Stimulated activated CD4-positive, alpha-beta T cell treated with anti-CD3 and anti-CD28 coated beads, Interleukin-12 subunit alpha, Interleukin-12 subunit beta, amount 100 ng/mL, for 24 hours (primary cell): ENCODE measurements around the gene SLC25A13.

Experiments
- DNase-seq, 2 experiments: peaks; one replicate each; pipeline ENCODE4 v3.0.0-alpha.2; 2020; ENCODE audit warnings: low read depth in 2 of 2

SLC25A13 gene

DNA sequence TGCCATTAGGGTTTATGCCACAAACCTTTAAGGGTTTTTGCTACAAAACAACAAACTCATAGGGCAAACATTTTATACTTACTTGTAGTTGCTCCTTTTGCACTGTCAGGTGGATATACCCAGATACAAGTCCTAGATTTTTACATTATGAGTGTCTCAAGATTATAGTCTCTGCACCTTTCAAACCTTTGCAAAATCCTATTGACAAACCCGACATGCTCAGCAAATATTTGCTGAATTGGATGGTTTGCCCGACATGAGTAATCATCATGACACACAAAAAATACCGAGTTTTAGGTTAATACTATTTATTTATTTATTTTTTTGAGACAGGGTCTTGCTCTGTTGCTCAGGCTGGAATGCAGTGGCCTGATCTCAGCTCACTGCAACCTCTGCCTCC is 117.3 kb downstream of the SLC25A13 start:
- DNase-seq = no peak

DNA sequence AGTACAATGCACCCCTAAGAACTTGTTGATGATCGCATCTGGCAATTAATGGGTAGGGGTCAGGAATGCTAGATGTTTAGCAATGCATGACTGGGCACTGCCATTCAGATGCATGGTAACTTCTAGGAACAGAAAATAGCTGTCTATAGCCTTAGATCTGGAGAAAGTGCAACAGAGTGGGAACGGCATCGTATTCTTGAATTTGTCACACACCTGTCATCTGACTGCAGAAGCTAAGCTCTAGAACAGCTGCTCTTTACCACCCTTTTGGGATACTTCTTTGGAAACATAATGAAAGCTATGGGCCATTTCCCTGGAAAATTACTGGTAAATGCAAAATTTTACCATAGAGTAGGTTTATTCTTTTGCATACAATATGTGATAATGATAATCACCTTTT is 118.1 kb downstream of the SLC25A13 start:
- DNase-seq = no peak

DNA sequence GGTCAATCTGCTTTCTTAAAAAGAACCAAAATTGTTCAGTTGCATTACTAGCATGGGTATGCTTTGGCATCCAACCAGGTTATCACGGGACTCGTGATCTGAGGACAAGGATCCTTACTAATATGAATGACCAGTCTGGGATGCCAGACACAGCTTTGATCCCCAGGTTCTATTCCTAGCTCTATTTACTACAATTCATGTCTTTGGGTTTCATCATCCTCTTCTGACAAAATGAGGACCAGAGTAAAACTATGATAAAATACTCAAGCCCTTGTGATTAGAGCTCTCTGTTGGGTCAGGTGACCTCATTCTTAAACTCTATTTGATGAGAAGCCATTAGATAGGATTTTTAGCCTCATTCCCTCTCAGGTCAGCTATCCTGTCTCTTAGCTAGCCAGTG is 119.8 kb downstream of the SLC25A13 start:
- no peak for DNase-seq

DNA sequence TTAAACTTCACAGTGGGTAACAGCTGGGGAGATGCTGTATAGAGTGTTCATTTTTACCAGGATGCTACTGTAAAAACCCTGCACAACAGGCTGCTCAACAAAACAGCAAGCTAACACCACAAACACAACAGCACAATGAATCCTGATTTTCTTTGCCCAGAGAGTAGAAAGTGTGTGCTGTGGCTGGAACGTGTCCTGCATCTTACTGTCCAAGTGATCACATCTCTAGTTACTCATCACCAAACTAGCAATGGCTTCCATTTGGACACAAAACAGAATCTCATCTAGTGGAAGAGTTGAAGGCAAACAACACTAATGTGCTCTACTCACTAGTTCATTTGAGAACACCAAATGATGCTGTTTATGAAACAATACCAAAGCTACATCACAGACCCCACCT is 121.2 kb downstream of the SLC25A13 start:
- DNase-seq = no peak

DNA sequence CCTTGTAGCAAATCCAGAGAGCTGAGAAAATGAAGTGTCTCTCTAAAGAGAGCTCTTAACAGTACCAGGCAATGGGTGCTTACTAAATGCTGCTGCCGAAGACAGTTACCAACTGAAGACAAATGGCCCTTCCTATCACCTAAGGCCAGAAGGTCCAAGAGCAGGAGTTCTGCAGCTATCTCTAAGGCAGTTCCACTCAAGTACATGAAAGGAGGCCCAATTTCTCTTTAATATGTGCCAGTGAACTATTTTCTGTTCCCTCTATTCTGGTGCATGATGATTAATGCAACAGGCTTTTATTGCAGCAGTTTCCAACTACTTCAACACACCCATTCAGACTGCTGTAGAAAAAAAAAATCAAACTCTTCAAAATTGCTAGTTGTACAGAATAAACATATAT is 122.5 kb downstream of the SLC25A13 start:
- DNase-seq = no peak

DNA sequence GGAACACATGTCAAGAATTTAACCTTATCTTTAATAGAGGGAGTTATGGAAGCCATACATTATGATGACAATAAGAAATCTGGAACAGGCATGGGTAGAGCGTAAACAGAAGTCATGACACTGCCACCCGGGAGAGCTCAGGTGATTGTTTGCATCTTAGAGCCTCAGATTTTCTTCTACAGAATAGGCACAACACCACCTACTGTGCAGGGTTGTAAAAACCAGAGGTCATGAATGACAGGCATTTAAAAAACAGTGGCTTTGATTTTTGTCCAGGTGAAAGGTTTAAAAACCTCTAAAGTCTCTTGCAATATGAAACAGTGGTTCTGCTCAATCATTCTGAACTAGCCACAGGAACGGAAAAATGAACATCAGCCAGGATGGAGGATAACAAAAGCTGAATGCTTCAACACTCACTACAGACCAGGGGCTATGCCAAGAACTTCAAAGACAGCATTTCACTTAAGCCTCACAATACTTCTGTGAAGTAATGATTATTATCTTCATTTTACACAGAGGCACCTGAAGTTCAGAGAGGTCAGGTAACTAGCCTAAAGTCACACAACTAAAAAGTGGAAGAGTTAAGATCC is 123.8 kb downstream of the SLC25A13 start:
- no peak for DNase-seq

DNA sequence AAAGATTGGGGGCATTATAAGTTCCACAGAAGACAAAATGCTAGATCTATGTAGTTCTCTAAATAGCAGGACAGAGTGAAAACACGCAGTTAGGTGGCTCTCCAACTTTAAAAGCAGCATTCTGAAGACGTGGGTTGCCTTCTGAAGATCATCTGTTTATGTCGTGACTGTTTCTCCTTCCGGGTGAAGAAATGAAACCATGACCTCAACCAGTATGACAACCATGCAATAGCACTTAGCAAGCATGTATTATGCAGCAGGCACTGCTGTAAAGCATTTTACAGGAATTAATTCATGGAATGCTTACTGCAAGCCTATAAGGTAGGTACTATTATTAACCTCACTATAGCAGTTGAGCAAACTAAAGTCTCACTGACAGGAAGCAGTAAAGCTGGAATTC is 125.2 kb downstream of the SLC25A13 start:
- no peak for DNase-seq

DNA sequence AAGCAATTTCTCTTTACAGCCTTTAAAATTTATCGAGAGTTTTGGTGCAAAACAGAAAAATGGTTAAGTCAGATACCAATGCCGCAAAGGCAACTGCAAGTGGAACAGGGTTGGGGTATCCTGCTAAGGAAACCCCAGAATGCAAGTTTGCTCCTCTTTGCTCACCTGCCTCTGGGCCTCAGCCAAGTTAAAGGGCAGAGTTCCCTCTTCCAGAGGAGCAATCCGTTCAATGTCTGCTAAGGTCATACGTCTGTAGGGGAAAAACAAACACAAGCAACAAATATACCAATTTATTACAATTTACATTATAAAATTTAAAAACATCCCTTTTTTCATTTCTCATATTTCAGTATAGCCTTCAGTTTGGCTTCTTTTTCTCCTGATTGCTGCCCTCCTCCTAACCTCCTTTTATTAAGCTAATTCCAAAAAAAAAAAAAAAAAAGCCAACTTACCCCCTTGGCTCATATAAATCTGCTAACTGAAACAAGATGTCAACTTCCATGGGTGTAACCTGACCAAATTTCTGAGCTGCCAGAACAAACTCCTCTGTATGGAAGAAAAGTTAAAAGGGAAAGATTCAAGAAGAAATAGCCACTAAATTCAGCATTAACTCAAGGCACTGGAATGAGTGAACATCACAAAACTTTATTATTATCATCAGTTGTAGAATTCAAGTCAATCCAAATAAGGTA is 132.6 kb downstream of the SLC25A13 start:
- DNase-seq = no peak

DNA sequence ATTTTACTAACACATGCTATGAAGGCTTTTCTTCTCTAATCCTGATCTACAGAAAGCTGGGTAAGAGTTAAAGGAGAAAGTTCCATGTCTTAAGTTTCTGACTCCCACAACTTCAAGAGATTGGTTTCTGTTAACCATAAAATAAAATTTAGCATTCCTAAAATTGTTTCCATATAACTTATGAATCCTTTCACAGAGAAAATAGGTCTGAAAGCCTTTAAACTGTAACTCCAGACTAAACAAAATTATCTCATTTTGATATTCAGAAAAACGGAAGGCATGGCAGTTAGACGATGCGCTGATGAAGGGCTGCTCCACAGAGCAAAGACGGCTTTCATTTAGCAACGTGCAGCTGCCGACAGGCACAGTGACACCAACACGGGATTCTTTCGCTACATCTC is 133.3 kb downstream of the SLC25A13 start:
- no peak for DNase-seq

DNA sequence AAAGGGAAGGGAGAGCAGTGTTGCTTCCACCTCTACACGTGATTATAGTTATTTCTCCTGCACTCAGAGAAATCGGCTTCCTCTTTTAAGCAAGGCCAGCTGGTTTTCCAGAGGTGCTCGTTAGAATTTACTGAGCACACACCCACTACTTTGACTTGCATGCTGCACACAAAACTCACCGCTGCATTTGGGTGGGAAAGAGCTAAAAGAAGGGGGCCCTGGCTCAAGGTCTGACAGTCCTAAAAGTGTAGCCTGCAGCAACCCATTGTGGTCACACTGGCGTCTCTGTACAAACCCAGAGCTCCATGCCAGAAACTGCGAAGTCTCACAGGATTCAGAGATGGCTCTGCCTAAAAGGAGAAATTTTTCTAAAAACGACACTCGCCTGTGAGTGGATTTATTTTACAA is 133.7 kb downstream of the SLC25A13 start:
- no peak for DNase-seq

DNA sequence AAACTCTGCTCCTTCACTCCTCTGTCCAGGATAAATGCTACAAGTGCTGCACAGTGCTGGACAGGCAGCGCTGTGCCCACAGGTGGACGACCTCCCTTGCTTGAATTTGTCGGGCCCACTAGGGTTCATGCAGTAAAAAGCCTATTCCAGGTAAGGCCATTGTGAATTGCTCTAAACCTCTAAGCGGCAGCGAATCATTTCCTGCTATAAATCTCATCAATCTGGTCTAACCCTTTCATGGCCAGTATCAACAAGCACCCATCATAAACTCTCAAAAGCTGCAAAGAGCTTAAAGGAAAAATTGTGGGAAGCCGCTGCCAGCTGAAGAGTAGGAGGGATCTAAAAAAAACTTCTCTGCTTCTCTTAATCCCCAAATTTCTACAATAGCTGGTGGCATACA is 134.2 kb downstream of the SLC25A13 start:
- DNase-seq = no peak

DNA sequence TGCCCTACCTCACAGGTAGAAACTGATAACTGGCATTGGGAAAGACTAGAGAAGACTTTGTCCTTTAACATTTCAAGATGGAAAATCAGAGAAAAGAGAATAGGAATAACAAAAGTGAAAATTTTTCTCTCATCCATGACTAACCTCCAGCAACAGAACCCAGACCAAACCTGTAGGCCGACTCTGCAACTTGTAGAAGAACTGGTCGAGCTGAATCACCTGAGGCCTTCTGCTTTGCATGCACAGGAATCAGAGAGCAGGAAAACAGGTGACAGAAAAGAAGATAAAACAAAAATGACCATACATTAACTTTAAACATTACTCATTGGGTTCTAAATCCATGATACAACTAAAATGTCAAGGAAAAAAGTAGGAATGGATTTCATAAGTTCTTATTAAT is 137.1 kb downstream of the SLC25A13 start:
- no peak for DNase-seq

DNA sequence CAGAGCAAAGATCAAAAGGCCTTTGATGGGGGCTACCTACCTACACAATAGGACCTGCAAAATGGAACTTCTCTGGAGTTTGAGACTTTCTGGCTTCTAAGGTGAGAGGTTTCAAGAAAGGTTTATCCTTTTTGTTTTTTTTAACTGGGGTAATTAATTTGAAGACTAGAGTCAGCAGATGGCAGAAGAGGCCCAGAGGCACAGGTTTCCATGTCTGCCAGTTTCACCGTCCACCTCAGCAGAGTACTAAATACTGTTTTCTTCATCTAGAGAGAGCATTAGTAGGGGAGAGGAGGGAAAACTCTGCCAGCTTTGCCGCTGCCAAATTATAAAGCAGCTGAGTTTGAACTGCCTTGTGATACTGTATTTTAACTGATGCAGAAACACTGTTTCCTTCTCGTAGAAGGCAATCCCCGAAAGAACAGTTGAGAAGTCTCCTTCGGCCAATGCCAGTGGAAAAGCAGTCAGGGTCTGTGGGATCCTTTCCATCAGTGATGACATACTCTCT is 138.7 kb downstream of the SLC25A13 start:
- DNase-seq = no peak

DNA sequence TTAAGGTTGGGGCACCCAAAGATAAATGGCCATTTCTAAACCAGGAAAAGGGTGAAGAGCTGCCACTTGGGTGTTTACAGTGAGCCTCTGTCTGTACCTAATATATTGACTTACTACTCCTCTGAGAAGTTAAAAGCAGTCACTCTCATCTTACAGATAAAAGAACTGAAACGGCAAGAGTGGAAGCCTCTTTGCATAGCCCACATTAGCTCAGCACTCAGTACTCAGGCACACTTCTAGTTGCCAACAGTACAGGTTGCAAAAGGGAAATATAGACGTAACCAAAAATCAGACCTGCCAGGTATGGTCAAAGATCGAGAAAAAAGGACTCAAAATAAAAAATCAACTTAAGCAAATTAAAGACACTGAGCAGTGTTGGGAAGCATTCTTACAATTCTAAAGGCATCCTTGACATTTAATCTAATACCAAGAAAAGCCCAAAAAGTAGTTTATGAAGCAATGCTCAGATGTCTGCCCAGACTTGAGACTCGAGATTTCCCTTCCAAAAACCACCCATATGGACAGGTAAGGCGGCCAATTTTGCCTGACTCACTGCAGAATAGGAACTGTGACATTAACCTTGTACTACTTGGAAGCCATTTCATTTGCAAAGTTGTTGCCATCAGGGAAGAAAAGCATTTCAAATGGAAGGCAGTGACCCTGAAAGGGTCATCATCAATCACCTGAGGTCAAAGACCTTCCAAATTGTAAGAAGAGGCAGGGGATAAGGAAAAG is 139.3 kb downstream of the SLC25A13 start:
- no peak for DNase-seq

DNA sequence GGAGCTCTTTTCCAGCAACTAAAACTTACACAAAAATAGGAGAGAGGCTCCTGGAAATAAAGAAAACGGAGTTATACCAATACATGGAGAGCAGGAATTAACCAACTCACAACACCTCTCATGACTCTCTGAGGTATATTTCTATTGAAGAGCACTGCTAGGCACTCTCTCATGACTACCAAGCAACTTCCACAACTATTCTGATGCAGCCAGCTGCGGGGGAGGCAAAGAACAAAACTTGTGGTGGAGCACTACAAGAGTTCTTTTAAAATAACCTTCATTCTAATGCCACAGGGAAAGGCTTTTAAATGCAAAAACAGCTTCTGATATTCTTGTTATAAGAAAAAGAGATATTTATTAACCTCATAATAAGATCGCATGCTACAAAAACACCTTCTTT is 140.7 kb downstream of the SLC25A13 start:
- DNase-seq = no peak

DNA sequence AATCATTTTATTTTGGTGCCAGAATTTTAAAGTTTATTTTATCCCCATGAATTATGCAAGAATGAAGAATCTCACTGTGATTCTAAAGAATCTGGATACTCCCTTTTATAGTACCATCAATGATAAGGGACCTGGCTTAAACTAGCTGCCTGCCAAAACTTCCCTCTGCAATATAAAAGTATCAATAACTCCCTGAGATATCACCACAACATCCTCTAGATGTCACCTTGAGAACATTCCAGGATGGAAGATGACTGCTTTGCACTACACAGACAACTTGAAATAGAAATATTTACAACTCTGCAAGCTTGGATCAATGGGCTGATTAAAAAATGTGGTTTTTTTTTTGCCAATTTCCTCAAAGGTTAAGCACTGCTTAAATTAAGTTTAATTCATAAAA is 142.1 kb downstream of the SLC25A13 start:
- no peak for DNase-seq

DNA sequence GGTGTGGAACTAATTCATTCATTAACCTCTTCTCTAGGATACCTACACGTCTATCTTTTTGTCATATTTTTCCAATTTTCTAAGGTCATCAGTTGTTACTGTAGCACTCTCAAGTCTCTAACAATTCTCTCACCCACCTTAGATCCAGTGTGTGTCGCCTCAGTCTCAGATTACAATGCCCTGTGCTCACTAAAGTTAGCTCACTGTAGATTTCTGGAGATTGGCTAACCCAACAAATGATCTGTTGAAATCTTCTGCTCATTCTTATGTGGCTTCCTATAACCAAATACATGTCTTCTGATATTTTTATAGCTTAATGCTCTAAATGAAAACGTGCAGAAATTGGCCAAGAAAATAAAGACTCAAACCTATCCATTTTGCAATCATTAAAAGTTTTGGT is 142.6 kb downstream of the SLC25A13 start:
- DNase-seq = no peak

DNA sequence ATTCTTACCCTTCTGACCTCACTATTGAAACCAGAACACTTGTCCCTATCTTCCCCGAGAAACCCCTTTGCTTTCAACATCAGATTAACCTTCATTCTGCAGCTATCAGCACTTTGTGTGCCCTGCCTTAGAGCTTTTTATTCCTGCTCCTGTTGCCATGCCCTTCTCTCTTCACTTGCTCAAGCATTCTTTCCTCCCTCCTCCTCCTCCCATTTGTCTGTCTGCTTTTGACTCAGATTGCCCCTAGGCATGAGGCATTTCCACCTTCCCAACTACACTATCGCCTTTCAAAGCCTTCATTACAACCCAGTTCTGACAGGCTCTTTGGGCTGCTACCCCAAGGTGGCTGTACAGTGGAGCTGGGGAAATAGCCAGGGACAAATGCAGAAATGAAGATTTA is 143.3 kb downstream of the SLC25A13 start:
- no peak for DNase-seq

DNA sequence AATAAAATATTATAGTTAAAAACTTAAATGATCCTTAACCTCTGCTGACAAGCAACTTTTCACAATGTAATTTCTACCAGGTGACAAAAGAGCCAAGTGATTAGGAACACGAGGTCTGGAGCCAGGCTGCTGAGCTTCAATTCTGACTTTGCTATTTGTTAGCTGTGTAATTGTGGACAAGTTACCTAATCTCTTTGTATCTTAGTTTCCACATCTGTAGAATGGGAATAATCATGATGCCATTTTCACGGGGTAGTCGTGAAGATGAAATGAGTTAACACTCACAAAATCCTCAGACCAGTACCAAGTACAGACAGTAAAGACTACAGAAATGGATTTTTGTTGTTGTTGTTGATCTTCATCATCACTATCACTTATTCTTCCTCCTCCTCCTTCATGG is 144.5 kb downstream of the SLC25A13 start:
- no peak for DNase-seq

DNA sequence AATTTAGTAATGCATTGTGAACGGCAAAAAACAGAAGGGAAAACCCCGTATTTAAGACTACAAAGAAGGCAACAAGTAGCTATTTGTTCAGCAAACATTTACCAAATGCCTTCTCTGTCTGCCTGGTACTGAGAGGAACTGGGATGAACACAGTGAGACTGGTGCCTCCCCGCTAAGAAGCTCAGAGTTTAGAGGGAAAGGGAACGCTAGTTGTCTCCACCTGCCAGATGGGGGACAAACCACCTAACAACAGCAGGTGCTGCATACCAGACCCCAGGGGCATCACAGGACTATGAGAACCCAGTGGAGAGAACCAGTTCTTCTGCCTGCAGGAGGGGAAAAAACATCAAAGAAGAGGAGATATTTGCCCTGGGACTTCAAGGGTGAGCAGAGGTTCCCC is 147.1 kb downstream of the SLC25A13 start:
- DNase-seq = no peak

DNA sequence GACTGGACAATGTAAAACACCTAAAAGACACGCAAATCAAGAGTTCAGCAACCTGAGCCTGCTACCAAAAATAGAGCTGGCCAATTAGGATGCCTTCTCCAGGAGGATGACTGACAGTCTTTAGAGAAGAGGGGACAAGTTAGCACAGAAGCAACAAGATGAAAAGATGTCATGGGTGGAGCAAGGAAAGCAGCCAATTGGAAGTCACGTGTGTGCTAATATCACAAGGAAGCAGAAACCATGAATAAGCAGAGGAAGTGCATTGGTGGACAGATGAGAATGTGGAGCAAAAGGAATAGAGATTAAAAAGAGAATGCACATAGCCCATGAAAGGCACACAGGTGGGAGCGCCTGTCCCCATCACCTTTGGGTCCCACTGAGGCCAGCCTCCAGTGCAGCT is 148.1 kb downstream of the SLC25A13 start:
- DNase-seq = no peak

DNA sequence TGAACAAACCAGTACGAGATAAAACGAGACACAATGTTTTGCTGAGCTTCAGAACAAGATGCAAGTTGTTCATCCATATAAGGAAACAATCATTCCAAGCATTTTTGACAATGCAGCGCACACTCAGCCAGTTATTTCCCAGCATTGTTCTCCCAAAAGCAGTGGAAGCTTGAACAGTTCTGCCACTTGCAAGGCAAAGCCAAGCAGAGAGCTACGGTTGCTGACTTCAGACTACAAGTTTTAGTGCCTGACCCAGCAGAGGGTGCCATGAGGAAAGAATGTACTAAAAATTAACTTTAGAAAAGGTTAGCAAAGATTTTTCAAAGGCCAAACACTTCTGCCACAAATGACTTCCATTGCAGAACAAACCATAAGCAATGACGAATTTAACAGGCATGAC is 152.5 kb downstream of the SLC25A13 start:
- DNase-seq = no peak

DNA sequence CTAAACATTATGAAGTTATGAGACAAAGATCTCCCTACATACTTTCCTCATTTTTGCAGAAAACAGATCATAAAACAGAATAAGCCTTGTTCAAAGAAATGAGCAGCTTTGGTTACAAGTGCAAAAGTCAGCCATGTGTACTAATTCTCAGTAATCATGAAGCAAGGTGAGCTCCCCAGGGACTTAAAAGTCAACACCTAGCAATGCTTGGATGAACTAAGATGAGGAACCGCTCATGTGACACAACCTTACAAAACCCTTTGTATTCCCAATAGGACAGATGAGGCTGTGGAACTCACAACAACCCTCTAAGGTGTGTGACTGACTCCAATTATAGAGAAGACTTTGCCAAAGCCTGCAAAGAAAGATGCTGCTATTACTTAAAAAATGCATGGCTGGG is 154.5 kb downstream of the SLC25A13 start:
- DNase-seq = no peak
